Measurements from ENCODE around the gene MYO1F.

GRCh38 chr19:8552810-8553209, 24.4 kb downstream of the MYO1F start:
- TF ChIP-seq POLR2AphosphoS5 (IDR thresholded peaks at IDR 0.05; ENCODE audit: low read depth) (0 out of 2 replicates have a peak, but pooled peaks have one; percentile 28), CTCF (IDR thresholded peaks at IDR 0.05; ENCODE audit: insufficient read depth, low read length) (no peak)
